GM18861 (cell line): ENCODE data around the gene PLD4.
"Not testable (repeated sequence)": the region's sequence is repeated elsewhere in the genome, so short reads cannot be mapped to it uniquely, and the experiment has no call there.

ENCODE experiments used
- ATAC-seq: cut with Tn5 transposase; IDR thresholded peaks from one replicate; pipeline ENCODE4 v1.9.1; 2021; ENCODE audit not compliant: unreplicated experiment

The PLD4 gene

GRCh38 chr14:104924421-104925213, at the start of gene PLD4:
PLD4 (plus strand) TSS chr14:104924879; CDS start chr14:104927141, 2,262 bp downstream.
- no peak for ATAC-seq

DNA sequence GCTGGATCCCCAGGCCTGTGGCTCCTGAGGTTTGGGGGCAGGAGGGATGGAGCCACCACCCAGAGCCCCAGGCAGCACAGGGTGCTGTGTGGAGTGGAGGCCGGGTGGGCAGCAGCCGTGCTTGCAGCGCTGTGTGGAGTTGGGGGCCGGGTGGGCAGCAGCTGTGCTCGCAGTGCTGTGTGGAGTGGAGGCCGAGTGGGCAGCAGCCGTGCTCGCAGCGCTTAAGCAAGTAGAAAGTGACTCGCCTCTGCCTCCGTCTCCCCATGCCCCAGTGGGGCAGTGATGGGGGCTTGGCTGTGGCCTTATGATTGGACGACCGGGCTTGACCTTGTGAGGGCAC, 49.3 kb upstream of the PLD4 start:
- no peak for ATAC-seq

- no peak for ATAC-seq
Observed at GRCh38 chr14:104875811-104876210, 48.9 kb upstream of the PLD4 start.

- ATAC-seq = no peak
Observed at GRCh38 chr14:104876251-104876699, 48.4 kb upstream of the PLD4 start.

DNA sequence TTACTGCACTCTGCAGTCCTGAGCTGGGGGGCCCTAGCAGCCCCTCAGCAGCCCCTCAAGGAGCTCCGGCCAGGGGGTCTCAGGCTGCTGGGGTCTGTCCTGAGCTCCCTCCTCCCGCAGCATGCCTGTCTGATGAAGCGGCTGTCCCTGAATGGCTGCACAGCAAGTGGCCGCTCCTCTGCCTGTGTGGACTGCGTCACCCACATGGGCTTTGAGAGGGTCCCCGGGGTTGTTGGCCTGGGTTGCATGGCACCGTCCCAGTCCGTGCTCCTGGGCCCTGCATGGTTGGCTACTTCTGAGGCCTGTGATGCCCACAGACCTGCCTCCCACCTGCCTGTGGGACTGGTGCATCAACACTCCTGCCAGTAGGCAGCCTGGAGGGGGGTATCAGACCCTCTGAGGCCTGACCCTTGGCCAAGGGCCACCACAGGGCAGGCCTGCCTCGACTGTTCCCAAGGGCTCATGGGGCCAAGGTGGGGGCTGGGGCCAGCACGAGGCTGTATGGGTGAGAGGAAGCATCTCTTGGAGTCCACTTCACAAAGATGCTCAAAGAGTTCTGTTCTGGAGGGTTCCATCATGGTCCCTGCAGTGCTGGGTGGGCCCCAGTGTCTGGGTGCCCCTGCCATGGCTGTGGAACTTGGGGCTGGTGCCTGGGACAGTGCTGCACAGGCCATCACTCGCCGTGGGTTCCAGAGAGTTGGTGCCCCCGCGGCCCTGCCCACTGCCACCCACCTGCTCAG, 47.4 kb upstream of the PLD4 start:
- ATAC-seq = no peak

- no peak for ATAC-seq
Observed at GRCh38 chr14:104877806-104878550, 46.7 kb upstream of the PLD4 start.

GRCh38 chr14:104878582-104878981, 46.1 kb upstream of the PLD4 start:
- no peak for ATAC-seq

- no peak for ATAC-seq
Observed at GRCh38 chr14:104879201-104879982, 45.3 kb upstream of the PLD4 start.

GRCh38 chr14:104879983-104880565, 44.6 kb upstream of the PLD4 start:
- no peak for ATAC-seq

DNA sequence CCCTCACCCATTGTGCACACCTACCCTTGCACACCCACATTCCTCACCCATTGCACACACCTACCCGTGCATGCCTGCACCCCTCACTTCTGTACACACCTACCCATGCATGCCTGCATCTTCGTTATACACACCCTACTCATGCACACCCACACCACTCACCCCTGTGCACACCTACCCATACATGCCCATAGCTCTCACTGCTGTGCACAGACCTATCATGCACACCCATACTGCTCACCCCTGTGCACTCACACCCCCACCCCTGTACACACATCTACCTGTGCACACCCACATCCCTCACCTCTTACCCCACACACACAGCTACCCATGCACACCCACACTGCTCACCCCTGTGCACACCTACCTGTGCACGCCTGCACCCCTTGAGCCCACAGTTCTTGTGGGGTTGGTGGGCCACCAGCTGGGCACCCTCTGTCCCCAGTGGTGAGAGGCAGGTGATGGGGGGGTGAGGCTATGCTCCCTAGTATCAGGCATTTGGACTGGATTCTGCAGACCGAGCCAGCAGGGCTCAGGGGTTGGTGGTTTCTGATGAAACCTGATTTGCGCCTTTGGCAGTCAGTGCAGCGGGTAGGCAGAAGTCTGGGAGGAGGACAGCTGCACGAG, 44.0 kb upstream of the PLD4 start:
- ATAC-seq = no peak

DNA sequence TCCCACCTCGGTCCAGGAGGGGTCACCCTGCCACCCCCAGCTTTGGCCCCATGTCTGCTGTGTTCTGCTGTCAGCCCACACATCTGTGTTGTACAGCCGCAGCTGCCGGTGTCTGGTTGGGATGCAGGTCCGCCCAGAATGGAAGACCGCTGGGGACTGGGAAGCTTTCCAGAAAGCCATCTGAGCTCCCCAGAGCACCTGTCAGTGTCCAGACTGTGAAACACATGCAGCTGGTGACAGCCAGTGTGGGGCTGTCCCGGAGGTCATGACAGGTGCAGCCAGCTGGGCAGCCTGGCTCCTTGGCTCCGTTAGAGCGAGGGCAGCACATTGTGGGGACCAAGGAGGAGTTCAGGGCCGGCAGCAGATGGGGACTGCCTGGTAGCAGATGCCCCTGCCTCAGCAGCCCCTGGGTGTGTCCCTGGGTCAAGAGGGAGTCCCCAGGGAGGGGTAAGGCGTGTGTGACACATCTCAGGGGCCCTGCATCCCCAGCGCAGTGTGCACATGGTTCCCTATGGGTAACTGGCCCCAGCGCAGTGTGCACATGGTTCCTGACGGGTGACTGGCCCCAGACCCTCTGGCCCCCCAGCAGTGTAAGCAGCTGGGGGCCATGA, 43.2 kb upstream of the PLD4 start:
- no peak for ATAC-seq

DNA sequence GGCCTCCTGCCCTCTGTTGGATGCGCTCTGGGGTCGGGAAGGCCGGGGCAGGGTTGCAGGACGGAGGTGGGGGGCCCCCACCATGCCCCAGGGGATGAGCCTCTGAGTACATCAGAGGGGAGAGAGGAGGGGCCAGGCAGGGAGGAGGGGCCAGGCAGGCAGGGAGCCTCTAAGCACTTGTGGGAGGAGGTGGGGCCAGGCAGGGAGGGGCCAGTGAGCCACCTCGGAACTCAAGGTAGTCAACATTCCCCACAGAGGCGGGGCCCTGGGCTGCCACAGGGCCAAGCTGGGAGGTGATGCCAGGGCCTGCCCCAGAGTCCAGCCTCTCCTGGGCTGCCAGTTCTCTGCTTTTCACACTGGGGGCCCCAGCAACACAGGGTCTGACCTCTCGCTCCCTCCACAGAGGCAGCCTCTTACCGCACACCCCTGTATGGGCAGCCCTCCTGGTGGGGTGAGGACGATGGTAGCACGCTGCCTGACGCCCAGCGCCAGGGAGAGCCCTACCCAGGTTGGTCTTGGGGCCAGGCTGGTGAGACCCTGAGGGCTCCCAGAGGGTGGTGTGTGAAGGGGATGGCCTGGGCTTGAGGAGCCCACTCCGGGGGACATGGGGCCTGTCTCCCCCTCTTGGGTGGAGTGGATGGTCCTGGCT, 42.2 kb upstream of the PLD4 start:
- ATAC-seq = no peak

DNA sequence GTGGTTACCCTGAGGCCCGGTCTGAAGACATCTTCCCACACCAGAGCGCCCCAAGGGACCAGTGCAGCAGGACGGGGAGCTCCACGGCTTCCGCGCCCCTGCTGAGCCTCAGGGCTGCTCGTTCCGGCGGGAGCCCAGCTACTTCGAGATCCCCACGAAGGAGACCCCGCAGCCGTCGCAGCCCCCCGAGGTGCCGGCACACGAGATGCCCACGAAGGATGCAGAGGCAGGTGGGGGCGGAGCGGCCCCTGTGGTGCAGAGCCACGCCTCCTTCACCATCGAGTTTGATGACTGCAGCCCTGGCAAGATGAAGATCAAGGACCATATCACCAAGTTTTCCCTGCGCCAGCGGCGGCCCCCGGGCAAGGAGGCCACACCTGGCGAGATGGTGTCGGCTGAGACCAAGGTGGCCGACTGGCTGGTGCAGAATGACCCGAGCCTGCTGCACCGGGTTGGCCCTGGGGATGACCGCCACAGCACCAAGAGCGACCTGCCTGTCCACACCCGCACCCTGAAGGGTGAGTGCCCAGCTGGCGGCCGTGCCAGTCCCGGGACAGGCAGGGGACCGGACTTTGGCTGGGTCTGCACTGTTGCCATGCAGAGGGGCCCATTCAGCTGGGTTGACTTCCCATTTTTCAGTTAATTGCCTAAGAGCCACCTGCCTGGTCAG, 41.6 kb upstream of the PLD4 start:
- no peak for ATAC-seq

DNA sequence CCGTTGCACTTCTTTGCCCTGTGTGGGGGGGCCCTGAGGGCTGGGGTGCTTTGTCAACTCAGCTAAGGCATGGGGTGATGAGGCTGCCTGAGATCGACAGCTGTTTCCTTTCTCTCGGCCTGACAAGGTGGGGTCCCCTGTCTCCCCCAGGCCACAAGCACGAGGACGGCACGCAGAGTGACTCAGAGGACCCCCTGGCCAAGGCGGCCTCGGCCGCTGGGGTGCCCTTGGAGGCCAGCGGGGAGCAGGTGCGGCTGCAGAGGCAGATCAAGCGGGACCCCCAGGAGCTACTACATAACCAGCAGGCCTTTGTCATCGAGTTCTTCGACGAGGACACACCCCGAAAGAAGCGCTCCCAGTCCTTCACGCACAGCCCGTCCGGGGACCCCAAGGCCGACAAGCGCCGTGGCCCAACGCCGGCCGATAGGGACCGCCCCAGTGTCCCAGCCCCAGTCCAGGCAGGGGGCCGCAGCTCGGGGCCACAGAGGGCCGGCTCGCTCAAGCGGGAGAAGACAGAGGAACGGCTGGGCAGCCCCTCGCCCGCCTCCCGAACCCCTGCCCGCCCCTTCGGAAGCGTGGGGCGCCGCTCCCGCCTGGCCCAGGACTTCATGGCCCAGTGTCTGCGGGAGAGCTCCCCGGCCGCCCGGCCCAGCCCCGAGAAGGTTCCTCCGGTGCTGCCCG, 40.9 kb upstream of the PLD4 start:
- no peak for ATAC-seq

GRCh38 chr14:104884381-104884780, 40.3 kb upstream of the PLD4 start:
- ATAC-seq = not testable (repeated sequence)

GRCh38 chr14:104885031-104885972, 39.4 kb upstream of the PLD4 start:
- ATAC-seq = no peak
